Heart left ventricle (tissue), 16 donors: Measurements from ENCODE around the gene TLR1. TPM values are rescaled to one million over a fixed set of nuclear protein-coding genes. Genes with fewer than 3 reads are reported as not detected.
"Not testable (repeated sequence)": the region's sequence is repeated elsewhere in the genome, so short reads cannot be mapped to it uniquely, and the experiment has no call there.

Source experiments
- ATAC-seq, 4 donors: fragments of 200-7000 bp; cut with Tn5 transposase; one replicate each; pipeline ENCODE4 v1.9.1; 2020 to 2022; ENCODE audit warnings: moderate library complexity in 4 of 4, mild to moderate bottlenecking in 3 of 4, moderate number of reproducible peaks in 1 of 4
- DNase-seq, 5 donors: peaks; one replicate each; pipeline ENCODE4 v3.0.0-alpha.2; 2020
- H3K27ac ChIP-seq, 12 donors: fragments of 200-600 bp; sonication (generic) in 4 of 12; one replicate each; pipeline versions ENCODE4 v1.5.0 to v1.8.0; 2016 to 2022; ENCODE audit warnings: mild to moderate bottlenecking in 2 of 12
- H3K27me3 ChIP-seq, 9 donors: fragments of 200-600 bp; sonication (generic) in 2 of 9; one replicate each; pipeline versions ENCODE4 v1.5.1 to v1.8.0; 2016 to 2022; ENCODE audit warnings: mild to moderate bottlenecking in 3 of 9
- H3K36me3 ChIP-seq, 9 donors: fragments of 200-600 bp; sonication (generic) in 2 of 9; one replicate each; pipeline versions ENCODE4 v1.5.0 to v1.8.0; 2018 to 2022; ENCODE audit warnings: mild to moderate bottlenecking in 2 of 9
- H3K4me1 ChIP-seq, 12 donors: fragments of 200-600 bp; sonication (generic) in 4 of 12; one replicate each; pipeline versions ENCODE4 v1.5.0 to v1.8.0; 2016 to 2022; ENCODE audit warnings: mild to moderate bottlenecking in 3 of 12
- H3K4me3 ChIP-seq, 12 donors: fragments of 200-600 bp; sonication (generic) in 4 of 12; one replicate each; pipeline versions ENCODE4 v1.5.0 to v1.8.0; 2017 to 2022; ENCODE audit warnings: mild to moderate bottlenecking in 9 of 12, moderate library complexity in 4 of 12
- H3K9me3 ChIP-seq, 12 donors: fragments of 200-600 bp; sonication (generic) in 4 of 12; one replicate each; pipeline versions ENCODE4 v1.5.0 to v1.8.0; 2016 to 2022; ENCODE audit warnings: mild to moderate bottlenecking in 1 of 12
- CTCF ChIP-seq, 12 donors: fragments of 200-600 bp; sonication (generic) in 4 of 12; IDR thresholded peaks; one replicate each; pipeline versions ENCODE4 v1.5.0 to v1.8.0; 2018 to 2022; ENCODE audit warnings: antibody characterized with exemption in 12 of 12, mild to moderate bottlenecking in 5 of 12
- POLR2A ChIP-seq, 2 donors: fragments of 450-650 bp; IDR thresholded peaks; one replicate each; pipeline ENCODE4 v1.6.1; 2017; ENCODE audit warnings: antibody characterized with exemption in 2 of 2, mild to moderate bottlenecking in 2 of 2, moderate library complexity in 2 of 2
- WGBS, 4 donors: extraction: QIAGEN DNeasy Blood & Tissue Kit in 2 of 4; methylation state at CpG; one replicate each; pipeline versions ENCODE4 v1.1.5 to v1.1.7; 2013 to 2018; 5-methylcytosine and 5-hydroxymethylcytosine counted together
- intact Hi-C, 10 donors: fragments of 100-400 bp; cut with DNase I; formaldehyde crosslinking; loops; one replicate each; pipeline versions ENCODE4 v1.11.1 to v1.14.2; 2022
- polyA plus RNA-seq, 2 donors: library from polyadenylated mRNA; stranded (reverse); fragments of 200-250 nt; gene quantifications; one replicate each; pipeline ENCODE4 v1.2.3, GENCODE V29; 2013
- total RNA-seq, 9 donors: library from RNA; depleted of rRNA in 2 of 9; stranded (reverse); fragments of >200 nt in 2 of 9; fragmentation: NEBNext Ultra II Directional in 3 of 9; extraction: Animal tissue kit (Norgen Biotek cat#: 25700) in 3 of 9; gene quantifications; one replicate each; pipeline versions ENCODE4 v1.1.0 to v1.2.4, GENCODE V29; 2016 to 2023
- donor health status: ischemic (EF 13 %, LVEDD 7.1; RV severe dilation, severe dysfunction).
- donor health status: healthy with polysubstance abuse.
- donor health status: DM: no; HTN: yes; CAD: no.
- donor health status: DM: no; HTN: no; CAD: no.
- donor health status: ischemic (EF 25% LVEDD 6.9; RV normal size, moderate dysfunction).
- donor health status: ischemic (EF 25% LVEDD 5.7; RV mildly dilated, moderate dysfunction).
- donor health status: healthy.
- donor health status: DM: yes; HTN: yes; CAD: no.
- donor health status: ischemic (EF 35%, LVEDD 5.7; RV mildly dilated, moderate dysfunction).
- donor health status: nonischemic (EF 11% LVEDD 7.7; RV severe dilation, severe dysfunction).
- donor health status: DM: yes; HTN: yes; CAD: no.
- donor health status: PGD.
- donor health status: ischemic (EF 29% LVEDD 5.4; RV normal size, mild dysfunction).
- donor health status: nonischemic (EF 23%, LVEDD 6.1; RV moderate dilation, normal function).

TLR1 gene
- total and polyA plus RNA-seq, 11 donors, result 0.34 to 31.8 (median 2.8) TPM

- 77 to 89% (median 87%) methylated on average over 2 of the region's 2 CpGs for WGBS, 4 donors
- DNase-seq, result no peak
- Histone ChIP-seq H3K27me3 (no peaks in the 10 kb centered on the region), H3K36me3 (no peaks in the 10 kb centered on the region), H3K4me1 (no peaks in the 10 kb centered on the region), H3K4me3 (no peak overlapping the region), H3K27ac (no peak overlapping the region), H3K9me3 (peaks cover 0 to 8% (median 0%) of the 10 kb centered on the region in 12 donors)
- TF ChIP-seq CTCF (IDR thresholded peaks at IDR 0.05), result no peak
- no peak for TF ChIP-seq POLR2A (IDR thresholded peaks at IDR 0.05)
- no peak for ATAC-seq
- intact Hi-C loops, result no loop called here
These were observed 29.3 kb downstream of the TLR1 start for GRCh38 chr4:38775326-38775725.

- DNase-seq (no peak), ATAC-seq (no peak)
- no peaks in the 10 kb centered on the region for H3K36me3 ChIP-seq
- intact Hi-C loops, result no loop called here
- WGBS, 4 donors, result 79 to 85% (median 82%) methylated on average over 8 of the region's 8 CpGs
- TF ChIP-seq CTCF (IDR thresholded peaks at IDR 0.05), result no peak
- no peak for TF ChIP-seq POLR2A (IDR thresholded peaks at IDR 0.05)
- H3K4me3 ChIP-seq, result no peak overlapping the region
- no peaks in the 10 kb centered on the region for H3K27me3 ChIP-seq
- H3K4me1 ChIP-seq, result peaks cover 0 to 8% (median 0%) of the 10 kb centered on the region in 12 donors
- peaks cover 0 to 8% (median 0%) of the 10 kb centered on the region in 12 donors for H3K9me3 ChIP-seq
- no peak overlapping the region for H3K27ac ChIP-seq
These were observed 30.2 kb downstream of the TLR1 start for GRCh38 chr4:38774181-38774955.

- H3K27ac ChIP-seq, ATAC-seq, intact Hi-C loops, H3K27me3 ChIP-seq, H3K4me3 ChIP-seq, DNase-seq, H3K36me3 ChIP-seq, H3K9me3 ChIP-seq: not testable (repeated sequence)
- WGBS, 4 donors, result 84 to 95% (median 90%) methylated on average over 2 of the region's 2 CpGs
- H3K4me1 ChIP-seq, result peaks cover 0 to 21% (median 0%) of the 10 kb centered on the region in 12 donors
These were observed 34.3 kb downstream of the TLR1 start for GRCh38 chr4:38770281-38770680.

GRCh38 chr4:38769857-38770256 is 34.7 kb downstream of the TLR1 start:
- WGBS, 4 donors, result 85 to 93% (median 87%) methylated on average over 2 of the region's 2 CpGs
- intact Hi-C loops, result loop anchor here in 1 of 10 donors (10.0 kb wide), 2 partner anchors 75 to 365 kb away; no protein-coding TSS in a partner anchor
- H3K9me3 ChIP-seq, result peaks cover 0 to 6% (median 0%) of the 10 kb centered on the region in 12 donors
- no peak overlapping the region for H3K4me3 ChIP-seq
- DNase-seq, result no peak
- TF ChIP-seq POLR2A (IDR thresholded peaks at IDR 0.05), result no peak
- no peak for TF ChIP-seq CTCF (IDR thresholded peaks at IDR 0.05)
- H3K27ac ChIP-seq, result no peak overlapping the region
- no peaks in the 10 kb centered on the region for H3K36me3 ChIP-seq
- ATAC-seq, result no peak
- peaks cover 0 to 21% (median 0%) of the 10 kb centered on the region in 12 donors for H3K4me1 ChIP-seq
- H3K27me3 ChIP-seq, result no peaks in the 10 kb centered on the region
